ENCODE measurements around the gene KCNQ1. TPM values are rescaled to one million over a fixed set of nuclear protein-coding genes. Genes with fewer than 3 reads are reported as not detected.

KCNQ1 gene
- total RNA-seq, 1 experiment from 2014 or later: 2.3 TPM

DNA sequence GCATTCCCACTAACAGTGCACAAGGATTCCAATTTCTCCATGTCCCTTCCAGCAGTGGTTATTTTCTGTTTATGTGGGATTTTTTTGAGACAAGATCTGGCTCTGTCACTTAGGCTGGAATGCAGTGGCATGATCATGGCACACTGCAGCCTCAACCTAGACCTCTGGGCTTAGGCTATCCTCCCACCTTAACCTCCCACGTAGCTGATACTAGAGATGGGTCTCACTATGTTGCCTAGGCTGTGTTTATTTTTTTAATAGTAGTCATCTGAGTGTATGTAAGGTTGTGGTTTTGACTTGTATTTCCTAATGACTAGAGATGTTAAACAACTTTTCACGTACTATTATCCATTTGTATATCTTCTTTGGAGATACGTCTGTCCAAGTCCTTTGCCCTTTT lies 180.4 kb downstream of the KCNQ1 start:
- no CpG with 5 or more reads among the region's 3 CpGs for WGBS (ENCODE audit: extremely low coverage, insufficient read length, low lambda C conversion rate)
- no peaks in the 10 kb centered on the region for H3K4me1 Mint-ChIP-seq
- H3K36me3 Mint-ChIP-seq (ENCODE audit: insufficient read depth in 1 of 3, low read depth in 3 of 3): peaks cover 0 to 3% (median 0%) of the 10 kb centered on the region in 3 experiments; a peak in 1 of 7 replicates
- no peak overlapping the region for H4K5ac ChIP-seq (ENCODE audit: insufficient read length, low read depth, low read length)
- H4K91ac ChIP-seq (ENCODE audit: insufficient read length, low read depth, low read length): no peak overlapping the region
- DNase-seq: no peak
- peaks cover 97% of the 10 kb centered on the region for H3K27me3 Mint-ChIP-seq (ENCODE audit: low read depth)
- H3K9me3 Mint-ChIP-seq: peaks cover 72 to 98% of the 10 kb centered on the region in 2 experiments
- H2BK120ac ChIP-seq (ENCODE audit: low read depth, low read length, poor library complexity, severe bottlenecking): no peak overlapping the region
- no peak overlapping the region for H4K8ac ChIP-seq (replicated peaks; ENCODE audit: insufficient read length, low read depth, low read length)
- no peak for TF ChIP-seq CTCF (conservative IDR thresholded peaks at IDR 0.05)
- H4K20me1 ChIP-seq (ENCODE audit: control insufficient read depth, insufficient read depth, insufficient read length): no peaks in the 10 kb centered on the region
- no peak overlapping the region for H2AFZ ChIP-seq (ENCODE audit: low read length)
- no peak overlapping the region for H3K56ac ChIP-seq (ENCODE audit: insufficient read length, low read depth, low read length)
- H3T11ph ChIP-seq (ENCODE audit: low read length): no peak overlapping the region
- H3K4ac ChIP-seq (ENCODE audit: low read depth, low read length): no peak overlapping the region
- H3K4me1 ChIP-seq (ENCODE audit: insufficient read depth, low read length): no peaks in the 10 kb centered on the region
- no peak overlapping the region for H2BK12ac ChIP-seq (ENCODE audit: insufficient read length, low read depth, low read length)
- H3K27me3 ChIP-seq (ENCODE audit: insufficient read depth, low read length): peaks cover 11% of the 10 kb centered on the region; the same call in 1 of the 2 replicates
- H2AK5ac ChIP-seq (ENCODE audit: insufficient read length, low read length): no peak overlapping the region
- H3K9ac ChIP-seq (ENCODE audit: extremely low read depth, insufficient read length, low read length): no peak overlapping the region
- H3K79me2 ChIP-seq (ENCODE audit: insufficient read depth, low read length): no peaks in the 10 kb centered on the region
- H3K14ac ChIP-seq (ENCODE audit: insufficient read depth, low read length): no peak overlapping the region
- no peak overlapping the region for H3K27ac ChIP-seq (ENCODE audit: insufficient read length, low read depth, low read length)
- H3K23me2 ChIP-seq (ENCODE audit: insufficient read length, low read depth, low read length, poor library complexity, severe bottlenecking): no peaks in the 10 kb centered on the region
- H3K9me3 ChIP-seq (ENCODE audit: control insufficient read depth, low read depth, low read length): no peaks in the 10 kb centered on the region
- no peak overlapping the region for H3K18ac ChIP-seq (ENCODE audit: insufficient read length, low read depth, low read length)
- H2BK15ac ChIP-seq (ENCODE audit: low read depth, low read length): no peak overlapping the region
- no peaks in the 10 kb centered on the region for H3K79me1 ChIP-seq (ENCODE audit: insufficient read depth, low read depth, low read length, poor library complexity, severe bottlenecking)
- H3K4me2 ChIP-seq (ENCODE audit: insufficient read depth, insufficient read length, low read length): no peak overlapping the region
- no peak overlapping the region for H3K4me3 Mint-ChIP-seq
- H3K23ac ChIP-seq (ENCODE audit: insufficient read length, low read depth, low read length): no peak overlapping the region
- H3K27ac Mint-ChIP-seq: no peak overlapping the region
- no peak overlapping the region for H2BK5ac ChIP-seq (ENCODE audit: insufficient read length, low read length)
- no peak overlapping the region for H2BK20ac ChIP-seq (ENCODE audit: low read depth, low read length, poor library complexity, severe bottlenecking)

Data from H9 (cell line).